ENCODE measurements around the gene SPATA2L. TPM values are rescaled to one million over a fixed set of nuclear protein-coding genes. Genes with fewer than 3 reads are reported as not detected.
A peak's percentile ranks its signal among the peaks of the same experiment; 100 is the strongest.
"Not testable (repeated sequence)": the region's sequence is repeated elsewhere in the genome, so short reads cannot be mapped to it uniquely, and the experiment has no call there.

SPATA2L gene
- total and polyA plus RNA-seq, 5 experiments from 2014 or later = 3.5 to 8.1 (median 6.4) TPM

DNA sequence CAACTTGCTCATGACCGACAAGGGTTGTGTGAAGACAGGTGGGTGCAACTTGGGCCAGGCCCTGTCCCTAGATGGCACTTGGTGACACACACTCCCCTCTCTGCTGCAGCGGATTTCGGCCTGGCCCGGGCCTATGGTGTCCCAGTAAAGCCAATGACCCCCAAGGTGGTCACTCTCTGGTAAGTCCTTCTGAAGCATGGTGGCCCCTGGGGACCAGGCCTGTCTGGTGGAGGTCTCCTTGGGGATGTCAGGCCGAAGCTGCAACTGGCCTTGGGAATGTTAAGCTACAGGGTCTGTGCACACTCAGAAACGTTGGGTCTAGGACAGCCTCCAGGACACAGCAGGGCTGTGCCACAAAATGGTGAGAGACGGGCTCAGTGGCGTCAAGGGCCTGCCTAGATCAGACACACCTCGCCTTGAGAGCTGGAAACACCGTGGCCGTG is 8.2 kb downstream of the SPATA2L start:
- POLR2A ChIA-PET = no interaction called here
- Mint-ChIP-seq H3K27me3 (no peaks in the 10 kb centered on the region), H3K27ac (peak overlapping the region in 2 of 10 donors; percentile 2 to 44), H3K9me3 (no peaks in the 10 kb centered on the region), H3K36me3 (peaks cover 0 to 45% (median 4%) of the 10 kb centered on the region in 3 donors), H3K4me3 (no peak overlapping the region), H3K4me1 (peaks cover 0 to 23% (median 5%) of the 10 kb centered on the region in 4 donors)
- peak in 1 of 10 donors; percentile 60 for DNase-seq
- no peak for ATAC-seq

DNA sequence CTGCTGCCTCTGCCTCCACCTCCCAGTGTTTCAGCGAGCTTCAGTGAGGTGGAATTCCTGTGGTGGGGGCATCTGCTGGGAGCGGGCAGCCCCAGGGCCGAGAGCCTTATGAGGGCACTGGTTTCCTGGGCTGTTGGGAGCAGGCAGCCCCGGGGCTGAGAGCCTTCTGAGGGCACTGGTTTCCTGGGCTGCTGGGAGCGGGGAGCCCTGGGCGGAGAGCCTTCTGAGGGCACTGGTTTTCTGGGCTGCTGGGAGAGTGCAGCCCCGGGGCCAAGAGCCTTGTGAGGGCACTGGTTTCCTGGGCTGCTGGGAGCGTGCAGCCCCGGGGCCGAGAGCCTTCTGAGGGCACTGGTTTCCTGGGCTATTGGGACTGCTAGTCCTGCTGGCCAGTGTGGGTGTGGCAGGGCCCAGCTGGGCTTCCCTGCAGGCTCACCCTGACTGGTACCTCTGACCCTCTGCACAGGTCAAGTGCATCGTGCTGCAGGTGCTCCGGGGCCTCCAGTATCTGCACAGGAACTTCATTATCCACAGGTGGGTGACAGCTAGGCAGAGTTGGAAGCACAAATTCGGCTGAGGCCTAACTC is 9.4 kb downstream of the SPATA2L start:
- POLR2A ChIA-PET = interaction anchor here (0.6 kb wide), 1 partner anchor 467 kb away, joined by 3 read pairs; no protein-coding TSS in a partner anchor
- DNase-seq = peak in 1 of 10 donors; percentile 18

DNA sequence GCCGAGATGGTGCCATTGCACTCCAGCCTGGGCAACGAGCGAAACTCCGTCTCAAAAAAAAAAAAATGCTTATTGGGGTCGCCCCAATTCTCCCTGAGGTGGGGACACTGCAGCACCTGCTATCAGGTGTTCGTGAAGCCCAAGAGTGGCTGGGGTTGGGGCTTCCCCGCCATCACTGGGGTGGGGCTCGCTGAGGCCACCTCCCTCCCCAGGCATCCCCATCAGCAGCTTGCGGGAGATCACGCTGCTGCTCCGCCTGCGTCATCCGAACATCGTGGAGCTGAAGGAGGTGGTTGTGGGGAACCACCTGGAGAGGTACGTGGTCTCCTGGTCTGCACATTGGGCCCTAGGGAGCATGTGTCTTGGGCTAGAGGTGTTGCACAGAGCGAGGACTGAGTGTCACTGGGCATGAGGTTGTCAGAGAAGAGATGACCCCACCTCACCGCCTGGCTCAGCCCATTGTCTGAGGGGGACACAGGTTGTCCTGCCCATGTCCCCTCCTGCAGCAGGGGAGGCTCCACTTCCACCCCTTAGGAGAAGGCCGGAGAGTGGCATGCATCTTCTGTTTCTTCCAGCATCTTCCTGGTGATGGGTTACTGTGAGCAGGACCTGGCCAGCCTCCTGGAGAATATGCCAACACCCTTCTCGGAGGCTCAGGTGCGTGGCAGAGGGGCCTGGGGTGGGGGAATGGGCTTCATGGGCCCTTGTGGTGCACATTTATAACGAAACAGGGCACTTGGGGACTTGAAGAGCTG is 10.1 kb downstream of the SPATA2L start:
- H3K27me3 Mint-ChIP-seq = no peaks in the 10 kb centered on the region
- POLR2A ChIA-PET = interaction anchor here (0.6 kb wide), 1 partner anchor 467 kb away, joined by 3 read pairs; no protein-coding TSS in a partner anchor
- H3K4me3 Mint-ChIP-seq = peak overlapping the region in 1 of 10 donors; percentile 12
- DNase-seq = peak in 1 of 10 donors; percentile 7
- H3K27ac Mint-ChIP-seq = no peak overlapping the region
- no peaks in the 10 kb centered on the region for H3K9me3 Mint-ChIP-seq
- peaks cover 8 to 26% (median 12%) of the 10 kb centered on the region in 4 donors for H3K4me1 Mint-ChIP-seq
- no peak for ATAC-seq
- H3K36me3 Mint-ChIP-seq = peaks cover 0 to 48% (median 4%) of the 10 kb centered on the region in 3 donors

More for the DNA sequence above, 9.4 kb downstream of the SPATA2L start:
- peaks cover 0 to 48% (median 4%) of the 10 kb centered on the region in 3 donors for H3K36me3 Mint-ChIP-seq
- H3K4me1 Mint-ChIP-seq = peaks cover 6 to 29% (median 13%) of the 10 kb centered on the region in 4 donors
- H3K27me3 Mint-ChIP-seq = no peaks in the 10 kb centered on the region
- H3K27ac Mint-ChIP-seq = no peak overlapping the region
- no peak overlapping the region for H3K4me3 Mint-ChIP-seq
- H3K9me3 Mint-ChIP-seq = no peaks in the 10 kb centered on the region
- ATAC-seq = no peak

DNA sequence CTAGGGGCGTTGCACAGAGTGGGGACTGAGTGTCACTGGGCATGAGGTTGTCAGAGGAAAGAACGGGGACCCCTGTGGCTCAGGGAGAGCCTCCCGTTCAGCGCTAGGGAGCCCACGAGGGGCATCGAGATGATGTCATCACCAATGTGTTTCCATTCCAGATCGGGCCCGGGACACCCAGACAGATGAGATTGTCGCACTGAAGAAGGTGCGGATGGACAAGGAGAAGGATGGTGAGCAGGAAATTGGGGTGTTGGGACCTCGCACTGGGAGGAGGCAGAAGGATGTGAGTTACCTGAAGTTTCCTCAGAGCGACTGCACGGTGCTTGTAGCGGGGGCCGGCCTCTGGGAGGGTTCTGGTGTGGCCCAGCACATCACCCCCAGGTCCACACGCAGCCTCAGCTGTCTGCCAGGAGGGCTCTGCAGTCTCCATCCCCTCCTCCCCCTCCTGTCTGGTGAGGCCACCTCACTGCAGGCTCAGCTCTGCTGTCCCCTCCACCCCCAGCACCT is 11.1 kb downstream of the SPATA2L start:
- ATAC-seq = no peak
- H3K4me3 Mint-ChIP-seq = no peak overlapping the region
- H3K27me3 Mint-ChIP-seq = no peaks in the 10 kb centered on the region
- no peak overlapping the region for H3K27ac Mint-ChIP-seq
- H3K36me3 Mint-ChIP-seq = peaks cover 0 to 46% (median 4%) of the 10 kb centered on the region in 3 donors
- H3K4me1 Mint-ChIP-seq = peaks cover 9 to 25% (median 15%) of the 10 kb centered on the region in 4 donors
- DNase-seq = peak in 1 of 10 donors; percentile 50
- POLR2A ChIA-PET = interaction anchor here (1.6 kb wide), 1 partner anchor 9 kb away, joined by 7 read pairs; no protein-coding TSS in a partner anchor
- no peaks in the 10 kb centered on the region for H3K9me3 Mint-ChIP-seq

DNA sequence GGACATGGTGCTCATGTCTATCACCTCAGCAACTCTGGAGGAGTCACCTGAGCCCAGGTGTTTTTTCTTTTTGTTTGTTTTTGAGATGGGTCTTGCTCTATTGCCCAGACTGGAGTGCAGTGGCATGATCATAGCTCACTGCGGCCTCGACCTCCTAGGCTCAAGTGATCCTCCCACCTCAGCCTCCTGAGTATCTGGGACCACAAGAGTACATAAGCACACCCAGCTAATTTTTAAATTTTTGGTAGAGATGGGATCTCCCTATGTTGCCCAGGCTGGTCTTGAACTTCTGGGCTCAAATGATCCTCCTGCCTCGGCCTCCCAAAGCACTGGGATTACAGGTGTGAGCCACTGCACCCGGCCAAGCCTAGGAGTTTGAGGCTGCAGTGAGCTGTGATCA is 11.9 kb downstream of the SPATA2L start:
- H3K27ac Mint-ChIP-seq, ATAC-seq, H3K27me3 Mint-ChIP-seq, H3K9me3 Mint-ChIP-seq, H3K4me3 Mint-ChIP-seq: not testable (repeated sequence)
- Mint-ChIP-seq H3K4me1 (peaks cover 8 to 25% (median 15%) of the 10 kb centered on the region in 4 donors), H3K36me3 (peaks cover 0 to 42% (median 4%) of the 10 kb centered on the region in 3 donors)
- POLR2A ChIA-PET = interaction anchor here (1.6 kb wide), 1 partner anchor 10 kb away, joined by 7 read pairs; no protein-coding TSS in a partner anchor
- DNase-seq = peak in 1 of 10 donors; percentile 11

DNA sequence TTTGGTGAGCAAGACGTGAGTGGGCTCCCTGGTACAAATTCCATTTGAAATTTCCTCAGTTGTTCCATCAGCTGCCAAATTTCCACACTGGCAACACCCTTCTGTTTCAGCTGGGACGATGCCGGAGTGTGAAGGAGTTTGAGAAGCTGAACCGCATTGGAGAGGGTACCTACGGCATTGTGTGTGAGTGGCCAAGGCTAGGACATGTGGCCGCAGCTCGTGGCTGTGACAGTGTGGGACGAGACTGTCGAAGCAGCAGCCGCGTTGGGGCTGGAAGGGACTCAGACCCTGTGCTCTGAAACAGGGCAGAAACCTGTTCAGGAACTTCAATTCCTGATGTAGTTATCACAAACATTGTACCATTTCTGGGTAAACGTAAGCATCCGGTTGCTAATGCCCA is 12.4 kb downstream of the SPATA2L start:
- ATAC-seq (no peak), DNase-seq (no peak)
- H3K9me3 Mint-ChIP-seq = no peaks in the 10 kb centered on the region
- peaks cover 0 to 42% (median 4%) of the 10 kb centered on the region in 3 donors for H3K36me3 Mint-ChIP-seq
- POLR2A ChIA-PET = interaction anchor here (1.1 to 1.6 kb wide), 2 partner anchors 8 to 11 kb away, joined by 3 to 7 read pairs; no protein-coding TSS in a partner anchor
- peak overlapping the region in 2 of 10 donors; percentile 7 to 18 for H3K4me3 Mint-ChIP-seq
- no peak overlapping the region for H3K27ac Mint-ChIP-seq
- no peaks in the 10 kb centered on the region for H3K27me3 Mint-ChIP-seq
- peaks cover 8 to 25% (median 15%) of the 10 kb centered on the region in 4 donors for H3K4me1 Mint-ChIP-seq

DNA sequence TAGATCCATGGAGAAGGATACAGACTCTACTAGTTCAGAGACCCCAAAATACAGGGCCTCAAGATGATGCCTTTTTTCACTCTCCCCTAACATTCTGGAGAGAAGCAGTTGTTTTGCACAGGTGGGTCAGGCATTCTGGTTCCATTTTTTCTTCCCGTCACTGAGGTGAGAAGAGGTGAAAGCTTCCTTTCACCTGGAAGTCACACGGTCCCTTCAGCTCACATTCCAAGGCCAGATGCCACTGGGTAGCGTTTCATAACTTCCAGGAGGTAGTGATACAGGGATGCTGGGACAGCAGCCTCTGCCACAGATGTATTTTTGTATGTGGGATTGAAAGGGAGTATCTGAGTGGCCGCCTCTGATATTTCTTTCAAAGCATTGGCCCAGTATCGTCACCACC is 13.1 kb downstream of the SPATA2L start:
- peak overlapping the region in 8 of 10 donors; percentile 16 to 94 (median 82) for H3K4me3 Mint-ChIP-seq
- no peaks in the 10 kb centered on the region for H3K27me3 Mint-ChIP-seq
- H3K4me1 Mint-ChIP-seq = peaks cover 8 to 25% (median 15%) of the 10 kb centered on the region in 4 donors
- peak overlapping the region in 1 of 10 donors; percentile 72 for H3K27ac Mint-ChIP-seq
- POLR2A ChIA-PET = interaction anchor here (0.6 to 1.6 kb wide), 3 partner anchors 9 to 24 kb away, joined by 3 to 7 read pairs (median 3); no protein-coding TSS in a partner anchor
- H3K9me3 Mint-ChIP-seq = no peaks in the 10 kb centered on the region
- no peak for ATAC-seq
- no peak for DNase-seq
- peaks cover 0 to 36% (median 3%) of the 10 kb centered on the region in 3 donors for H3K36me3 Mint-ChIP-seq

DNA sequence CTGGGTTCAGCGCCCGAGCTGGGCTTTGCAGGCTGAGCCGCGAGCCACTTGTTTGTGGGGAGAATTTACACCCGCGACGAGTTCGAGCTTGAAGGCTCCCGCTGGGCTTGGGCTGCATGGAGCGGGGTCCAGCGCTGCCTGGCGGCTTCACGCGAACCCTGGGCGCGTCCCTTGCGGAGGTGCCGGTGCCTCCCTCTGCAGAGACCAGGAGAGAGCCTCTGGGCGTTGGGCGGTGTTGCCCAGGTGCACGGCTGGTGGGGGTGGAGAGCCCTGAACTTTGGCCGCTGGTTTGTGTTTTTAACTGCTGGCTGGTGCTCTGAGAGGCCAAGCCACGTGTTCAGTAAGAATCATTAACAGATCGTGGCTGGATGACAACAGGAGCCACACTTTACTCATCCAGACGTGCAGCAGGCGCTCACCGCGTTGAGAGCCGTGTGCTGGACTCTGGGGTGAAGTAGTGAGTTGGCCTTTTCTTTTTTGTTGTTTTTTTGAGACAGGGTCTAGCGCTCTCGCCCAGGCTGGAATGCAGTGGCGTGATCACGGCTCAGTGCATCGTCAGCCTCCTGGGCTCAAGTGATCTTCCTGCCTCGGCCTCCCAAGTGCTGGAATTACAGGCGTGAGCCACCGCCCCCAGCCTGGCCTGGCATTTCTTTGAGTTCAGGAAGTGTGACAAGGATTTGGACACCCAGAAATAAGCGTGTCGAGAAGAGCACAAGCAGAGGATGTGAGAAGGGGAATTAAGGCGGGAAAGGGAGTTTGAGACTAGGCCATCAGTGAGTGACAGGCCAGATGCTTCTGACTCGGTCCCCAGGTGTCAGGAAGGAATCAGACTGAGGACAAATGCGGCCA is 14.2 kb downstream of the SPATA2L start:
- DNase-seq (no peak), ATAC-seq (no peak)
- H3K9me3 Mint-ChIP-seq = no peaks in the 10 kb centered on the region
- H3K4me1 Mint-ChIP-seq = peaks cover 8 to 25% (median 15%) of the 10 kb centered on the region in 4 donors
- peak overlapping the region; percentile 81 to 96 (median 89) for H3K4me3 Mint-ChIP-seq
- POLR2A ChIA-PET = interaction anchor here (0.6 to 3.2 kb wide), 8 partner anchors 13 to 186 kb away, joined by 3 to 36 read pairs (median 8); partner anchors contain the start of genes CHMP1A, SPATA2L, SPATA33 and TCF25
- peaks cover 0 to 25% (median 0%) of the 10 kb centered on the region in 3 donors for H3K36me3 Mint-ChIP-seq
- no peaks in the 10 kb centered on the region for H3K27me3 Mint-ChIP-seq
- peak overlapping the region; percentile 22 to 89 (median 78) for H3K27ac Mint-ChIP-seq

DNA sequence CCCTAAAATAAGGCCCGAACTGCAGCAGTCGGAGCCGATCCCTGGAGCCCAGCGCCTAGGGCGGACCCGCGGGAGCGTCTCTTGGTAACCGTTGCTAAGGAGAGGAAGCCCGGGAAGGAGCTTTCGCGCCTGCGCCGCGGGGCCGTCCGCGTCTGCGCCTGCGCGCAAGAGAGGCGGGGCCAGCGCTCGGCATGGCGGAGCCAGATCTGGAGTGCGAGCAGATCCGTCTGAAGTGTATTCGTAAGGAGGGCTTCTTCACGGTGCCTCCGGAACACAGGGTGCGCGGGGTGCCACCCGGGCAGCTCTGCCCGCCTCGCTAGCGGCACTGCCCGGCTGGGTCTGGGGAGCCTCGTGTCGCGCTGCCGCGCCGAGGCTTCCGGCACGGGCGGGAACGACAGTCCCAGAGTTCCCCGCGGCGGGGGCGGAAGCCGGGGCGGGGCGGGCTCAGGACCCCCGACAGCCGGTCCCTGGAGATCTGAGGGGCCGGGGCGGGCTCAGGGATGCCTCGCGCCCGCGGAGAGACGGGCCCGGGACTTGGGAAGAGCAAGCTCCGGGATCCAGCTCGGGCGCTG is 14.9 kb downstream of the SPATA2L start, which contains the start of gene CDK10:
CDK10 (plus strand) TSS at position 170 of the 572 bp plus-strand sequence; CDS start at position 192, 22 bp downstream.
- Mint-ChIP-seq H3K4me1 (peaks cover 8 to 25% (median 15%) of the 10 kb centered on the region in 4 donors), H3K4me3 (peak within 1 kb of the TSS; percentile 86 to 96 (median 92)), H3K9me3 (no peaks in the 10 kb centered on the region), H3K27ac (peak within 1 kb of the TSS; percentile 22 to 96 (median 92)), H3K36me3 (peaks cover 0 to 20% (median 0%) of the 10 kb centered on the region in 3 donors), H3K27me3 (no peaks in the 10 kb centered on the region)
- DNase-seq (peak; percentile 80 to 98 (median 88)), ATAC-seq (peak; percentile 90 to 93)
- POLR2A ChIA-PET = interaction anchor here (0.5 to 3.2 kb wide), 10 partner anchors 13 to 187 kb away, joined by 3 to 36 read pairs (median 6); partner anchors contain the start of genes CHMP1A, SPATA2L, SPATA33 and TCF25

DNA sequence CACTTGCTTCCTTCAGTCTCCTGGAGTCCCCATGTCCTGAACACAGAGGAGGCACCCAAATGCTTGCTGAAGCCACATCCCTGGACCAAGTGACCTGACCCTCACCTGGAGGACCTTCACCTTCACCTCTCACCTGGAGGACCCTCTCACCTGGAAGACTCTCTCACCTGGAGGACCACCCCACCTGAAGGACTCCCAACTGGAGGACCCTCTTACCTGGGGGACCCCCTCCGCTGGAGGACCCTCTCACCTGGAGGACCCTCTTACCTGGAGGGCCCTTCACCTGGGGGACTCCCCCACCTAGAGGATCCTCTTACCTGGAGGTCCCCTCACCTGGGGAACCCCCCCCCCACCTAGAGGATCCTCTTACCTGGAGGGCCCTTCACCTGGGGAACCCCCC is 15.6 kb downstream of the SPATA2L start:
- peak overlapping the region in 6 of 10 donors; percentile 48 to 94 (median 72) for H3K27ac Mint-ChIP-seq
- H3K27me3 Mint-ChIP-seq = no peaks in the 10 kb centered on the region
- ATAC-seq (no peak), DNase-seq (no peak)
- H3K4me1 Mint-ChIP-seq = peaks cover 8 to 25% (median 15%) of the 10 kb centered on the region in 4 donors
- peaks cover 0 to 13% (median 0%) of the 10 kb centered on the region in 3 donors for H3K36me3 Mint-ChIP-seq
- H3K9me3 Mint-ChIP-seq = no peaks in the 10 kb centered on the region
- POLR2A ChIA-PET = interaction anchor here (0.5 to 3.2 kb wide), 8 partner anchors 14 to 188 kb away, joined by 3 to 36 read pairs (median 8); partner anchors contain the start of genes CHMP1A, SPATA2L, SPATA33 and TCF25
- peak overlapping the region; percentile 39 to 96 (median 88) for H3K4me3 Mint-ChIP-seq

DNA sequence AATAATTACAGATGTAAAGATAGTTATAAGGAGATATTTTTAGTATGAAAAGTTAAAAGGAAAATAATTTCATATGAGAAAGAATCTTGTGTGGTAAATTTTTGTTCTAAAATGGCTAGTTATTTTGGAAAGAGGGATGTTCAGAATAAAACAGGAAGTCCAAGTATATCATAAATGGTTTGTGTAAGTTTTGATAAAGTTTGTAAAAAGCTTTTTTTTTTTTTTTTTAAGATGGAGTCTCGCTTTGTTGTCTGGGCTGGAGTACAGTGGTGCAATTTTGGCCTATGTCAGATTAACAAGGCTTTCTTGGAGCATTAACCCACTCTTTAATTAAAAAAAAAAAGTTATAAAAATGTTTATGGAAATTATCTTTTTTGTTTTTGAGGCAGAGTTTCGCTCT is 23.2 kb downstream of the SPATA2L start:
- POLR2A ChIA-PET = no interaction called here
- Mint-ChIP-seq H3K27ac (no peak overlapping the region), H3K27me3 (no peaks in the 10 kb centered on the region), H3K4me1 (no peaks in the 10 kb centered on the region), H3K36me3 (no peaks in the 10 kb centered on the region), H3K9me3 (no peaks in the 10 kb centered on the region), H3K4me3 (no peak overlapping the region)
- ATAC-seq (no peak), DNase-seq (no peak)

All from naive thymus-derived CD8-positive, alpha-beta T cell (primary cell).